ENCODE measurements around the gene DDI1. TPM values are rescaled to one million over a fixed set of nuclear protein-coding genes. Genes with fewer than 3 reads are reported as not detected.

The DDI1 gene
- total and polyA plus RNA-seq, 11 donors = not detected

GRCh38 chr11:103998826-103999508 is 37.5 kb upstream of the DDI1 start:
- no peak for TF ChIP-seq POLR2A (IDR thresholded peaks at IDR 0.05)
- TF ChIP-seq, protein P1, sequence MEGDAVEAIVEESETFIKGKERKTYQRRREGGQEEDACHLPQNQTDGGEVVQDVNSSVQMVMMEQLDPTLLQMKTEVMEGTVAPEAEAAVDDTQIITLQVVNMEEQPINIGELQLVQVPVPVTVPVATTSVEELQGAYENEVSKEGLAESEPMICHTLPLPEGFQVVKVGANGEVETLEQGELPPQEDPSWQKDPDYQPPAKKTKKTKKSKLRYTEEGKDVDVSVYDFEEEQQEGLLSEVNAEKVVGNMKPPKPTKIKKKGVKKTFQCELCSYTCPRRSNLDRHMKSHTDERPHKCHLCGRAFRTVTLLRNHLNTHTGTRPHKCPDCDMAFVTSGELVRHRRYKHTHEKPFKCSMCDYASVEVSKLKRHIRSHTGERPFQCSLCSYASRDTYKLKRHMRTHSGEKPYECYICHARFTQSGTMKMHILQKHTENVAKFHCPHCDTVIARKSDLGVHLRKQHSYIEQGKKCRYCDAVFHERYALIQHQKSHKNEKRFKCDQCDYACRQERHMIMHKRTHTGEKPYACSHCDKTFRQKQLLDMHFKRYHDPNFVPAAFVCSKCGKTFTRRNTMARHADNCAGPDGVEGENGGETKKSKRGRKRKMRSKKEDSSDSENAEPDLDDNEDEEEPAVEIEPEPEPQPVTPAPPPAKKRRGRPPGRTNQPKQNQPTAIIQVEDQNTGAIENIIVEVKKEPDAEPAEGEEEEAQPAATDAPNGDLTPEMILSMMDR (IDR thresholded peaks at IDR 0.05) = no peak
- 91 to 96% (median 95%) methylated on average over 5 of the region's 5 CpGs for WGBS, 4 donors
- DNase-seq (no peak), ATAC-seq (no peak)
- H3K4me1 ChIP-seq = no peaks in the 10 kb centered on the region
- H3K4me3 ChIP-seq = no peak overlapping the region
- no peaks in the 10 kb centered on the region for H3K36me3 ChIP-seq
- H3K27me3 ChIP-seq = no peaks in the 10 kb centered on the region
- no peak overlapping the region for H3K27ac ChIP-seq
- no peaks in the 10 kb centered on the region for H3K9me3 ChIP-seq
- intact Hi-C loops (cut with DNase I) = no loop called here

DNA sequence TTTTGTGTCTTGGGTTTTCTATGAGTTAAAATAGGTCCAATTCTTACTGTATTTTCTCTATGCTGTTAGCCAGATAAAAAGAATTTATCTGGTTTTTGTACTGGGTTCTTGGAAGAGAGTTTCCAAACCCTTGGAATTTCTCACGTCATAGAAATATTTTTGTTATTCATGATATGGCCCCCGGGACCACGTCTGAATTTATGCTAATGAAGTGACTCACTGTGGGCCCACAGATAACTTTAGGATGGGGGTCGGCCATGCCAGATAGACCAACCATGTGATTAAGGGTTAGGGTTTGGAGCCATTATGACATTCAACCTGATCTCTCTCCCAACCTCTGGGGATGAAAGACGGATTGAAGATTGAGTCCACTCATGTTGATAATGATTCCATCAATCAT is 35.6 kb upstream of the DDI1 start:
- peak overlapping the region in 1 of 12 donors; percentile 31 for H3K27ac ChIP-seq
- ATAC-seq (peak in 2 of 4 donors; percentile 50 to 67), DNase-seq (peak in 1 of 5 donors; percentile 21)
- no peak for TF ChIP-seq POLR2A (IDR thresholded peaks at IDR 0.05)
- TF ChIP-seq, protein P1 (IDR thresholded peaks at IDR 0.05) = no peak
- 50 to 61% (median 60%) methylated on average over 5 of the region's 5 CpGs for WGBS, 4 donors
- H3K36me3 ChIP-seq = no peaks in the 10 kb centered on the region
- H3K4me3 ChIP-seq = no peak overlapping the region
- H3K4me1 ChIP-seq = no peaks in the 10 kb centered on the region
- intact Hi-C loops (cut with DNase I) = no loop called here
- H3K9me3 ChIP-seq = no peaks in the 10 kb centered on the region
- no peaks in the 10 kb centered on the region for H3K27me3 ChIP-seq

GRCh38 chr11:104001561-104002056 is 34.8 kb upstream of the DDI1 start:
- intact Hi-C loops (cut with DNase I) = no loop called here
- Histone ChIP-seq H3K4me3 (no peak overlapping the region), H3K27ac (peak overlapping the region in 1 of 12 donors; percentile 18), H3K4me1 (no peaks in the 10 kb centered on the region), H3K27me3 (no peaks in the 10 kb centered on the region), H3K36me3 (no peaks in the 10 kb centered on the region), H3K9me3 (no peaks in the 10 kb centered on the region)
- 81 to 88% (median 84%) methylated on average over 3 of the region's 3 CpGs for WGBS, 4 donors
- TF ChIP-seq, protein P1 (IDR thresholded peaks at IDR 0.05) = no peak
- no peak for TF ChIP-seq POLR2A (IDR thresholded peaks at IDR 0.05)
- DNase-seq (no peak), ATAC-seq (no peak)

DNA sequence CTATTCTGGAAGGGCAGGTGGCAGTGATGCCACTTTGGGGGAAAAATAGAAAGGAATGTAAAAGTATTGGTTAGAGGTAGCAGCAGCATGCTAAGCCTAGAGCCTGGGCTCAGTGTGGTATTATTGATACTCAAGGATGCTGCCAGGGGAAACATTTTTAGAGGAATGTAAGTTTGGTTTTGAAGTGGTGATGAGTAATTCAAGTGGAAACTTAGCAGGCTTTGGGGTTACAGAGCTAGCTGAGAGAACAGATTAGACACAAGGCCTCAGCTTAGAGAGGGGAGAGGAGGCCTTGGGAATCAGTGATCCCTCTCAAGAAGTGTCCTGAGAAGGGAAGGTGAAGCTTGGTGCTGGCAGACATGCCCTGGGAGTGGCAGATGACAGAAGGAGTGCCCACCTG is 32.9 kb upstream of the DDI1 start:
- Histone ChIP-seq H3K27ac (no peak overlapping the region), H3K27me3 (no peaks in the 10 kb centered on the region), H3K4me1 (no peaks in the 10 kb centered on the region), H3K36me3 (no peaks in the 10 kb centered on the region), H3K4me3 (no peak overlapping the region), H3K9me3 (no peaks in the 10 kb centered on the region)
- intact Hi-C loops (cut with DNase I) = no loop called here
- ATAC-seq = no peak
- no peak for DNase-seq
- no peak for TF ChIP-seq POLR2A (IDR thresholded peaks at IDR 0.05)
- TF ChIP-seq, protein P1 (IDR thresholded peaks at IDR 0.05) = no peak

Measured in heart left ventricle (tissue), 16 donors.